GM12865 (cell line): ENCODE results near the gene RUNX2.
A peak's percentile ranks its signal among the peaks of the same experiment; 100 is the strongest.

Experiments
- DNase-seq: peaks from one replicate; pipeline ENCODE4 v3.0.0; 2010; ENCODE audit warnings: low read depth
- H3K4me3 ChIP-seq: 2 replicates; pipeline ENCODE4 v1.5.1; 2011; ENCODE audit warnings: mild to moderate bottlenecking, low read depth, low read length, control low read depth
- CTCF ChIP-seq: IDR thresholded peaks from 2 replicates; pipeline ENCODE4 v1.5.1; 2011; ENCODE audit warnings: low read length, control low read depth, low read depth, inconsistent platforms; ENCODE audit not compliant: insufficient read depth; ENCODE audit errors: missing control alignments

The RUNX2 gene

DNA sequence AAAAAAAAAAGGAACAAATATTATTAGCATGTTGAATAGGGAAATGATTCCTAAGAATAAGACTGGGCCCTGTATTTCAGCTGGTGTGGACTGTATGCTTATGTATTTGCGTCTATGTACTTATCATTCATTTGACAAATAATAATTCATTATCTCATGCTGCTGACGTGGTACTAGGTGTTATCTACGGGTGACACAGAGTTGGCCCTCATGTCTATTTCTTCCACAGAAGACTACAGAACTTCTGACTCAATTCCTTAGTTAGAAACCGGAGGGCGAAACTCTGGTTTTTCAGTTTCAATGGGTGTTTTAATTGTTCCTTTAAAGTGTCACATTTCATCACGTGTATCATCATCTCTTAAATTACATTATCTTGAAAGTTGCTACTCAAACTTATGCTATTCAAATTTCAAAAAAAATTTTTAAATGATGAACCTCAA is 381.7 kb downstream of the RUNX2 start:
- TF ChIP-seq CTCF: no peak
- H3K4me3 ChIP-seq: no peak overlapping the region
- DNase-seq: peak; percentile 88

DNA sequence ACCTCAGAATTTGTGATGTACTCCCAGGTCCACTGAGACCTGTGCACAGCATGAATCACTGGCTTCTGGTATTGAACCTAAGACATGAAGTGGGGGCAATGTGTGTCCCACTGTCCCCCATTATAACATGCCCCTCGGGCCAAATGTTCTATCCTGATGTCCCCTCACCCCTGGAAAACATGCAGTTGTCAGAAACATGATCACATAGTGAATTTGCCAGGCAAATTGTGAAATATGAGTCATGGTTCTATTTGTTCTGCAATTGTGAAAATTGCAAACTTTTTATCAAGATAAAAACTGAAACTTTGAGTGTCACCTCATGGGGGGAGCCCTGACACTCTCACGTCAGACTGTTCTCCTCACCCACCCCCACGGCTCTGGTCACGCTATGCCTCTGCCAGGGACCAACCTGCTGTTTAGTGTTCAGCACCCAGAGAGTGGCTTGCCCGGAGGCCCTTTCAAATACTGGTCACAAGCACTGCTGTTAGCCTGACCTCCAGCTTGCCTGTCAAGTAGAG is 382.2 kb downstream of the RUNX2 start:
- peak; percentile 92 for DNase-seq
- no peak for TF ChIP-seq CTCF
- no peak overlapping the region for H3K4me3 ChIP-seq

DNA sequence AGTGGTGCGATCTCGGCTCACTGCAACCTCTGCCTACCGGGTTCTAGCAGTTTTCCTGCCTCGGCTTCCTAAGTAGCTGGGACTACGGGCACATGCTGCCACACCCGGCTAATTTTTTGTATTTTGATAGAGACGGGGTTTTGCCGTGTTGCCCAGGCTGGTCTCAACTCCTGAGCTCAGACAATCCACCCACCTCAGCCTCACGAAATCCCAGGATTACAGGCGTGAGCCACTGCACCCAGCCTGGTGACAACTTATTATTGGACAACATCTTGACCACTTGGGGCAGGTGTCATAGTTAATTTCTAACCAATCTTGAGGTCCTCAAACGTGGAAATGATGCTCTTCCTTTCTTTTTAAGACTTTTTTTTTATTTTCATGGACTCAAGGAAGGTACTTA is 383.9 kb downstream of the RUNX2 start:
- no peak for DNase-seq
- H3K4me3 ChIP-seq: no peak overlapping the region
- no peak for TF ChIP-seq CTCF

GRCh38 chr6:45712786-45713185 is 384.7 kb downstream of the RUNX2 start:
- no peak for DNase-seq
- TF ChIP-seq CTCF: no peak
- no peak overlapping the region for H3K4me3 ChIP-seq
